ENCODE results near the gene WFIKKN2. TPM values are rescaled to one million over a fixed set of nuclear protein-coding genes. Genes with fewer than 3 reads are reported as not detected.
A peak's percentile ranks its signal among the peaks of the same experiment; 100 is the strongest.

Gene WFIKKN2
- total and polyA plus RNA-seq, 2 of the 13 experiments (the other 11 are each of a cell fraction or from before 2014, with no cell fraction given), result not detected

DNA sequence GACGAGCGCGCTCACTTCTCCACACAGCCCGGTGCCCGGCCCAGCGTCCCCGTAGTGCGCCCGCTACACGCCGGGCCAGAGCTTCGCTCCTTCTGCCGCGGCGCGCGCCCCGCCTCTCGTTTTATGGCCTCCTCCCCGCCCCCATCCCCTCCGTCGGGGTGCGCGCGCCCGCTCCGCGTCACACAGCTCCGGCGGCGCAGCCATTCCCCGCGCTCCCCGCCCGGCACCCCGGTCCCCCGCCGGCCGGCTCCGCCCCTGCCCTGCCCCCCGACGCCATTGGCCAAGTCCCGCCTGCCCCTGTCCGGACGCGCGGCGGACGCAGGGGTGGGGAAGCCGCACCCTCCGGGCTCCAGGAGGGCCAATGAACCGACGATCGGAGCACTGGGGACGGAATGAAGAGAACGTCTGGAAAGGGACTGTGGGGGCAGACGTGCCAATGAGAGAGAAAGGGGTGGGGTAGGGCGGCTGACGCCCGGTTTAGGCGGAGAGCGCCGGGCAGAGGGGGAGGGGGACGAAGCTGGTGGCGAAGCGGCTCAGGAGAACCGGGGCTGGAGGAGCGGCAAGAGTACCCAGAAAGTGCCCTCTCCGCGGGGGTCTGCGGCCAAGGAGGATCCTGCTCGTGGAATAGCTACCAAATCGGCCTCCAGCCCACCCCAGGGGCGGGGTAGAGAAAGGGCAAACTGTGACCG lies 31.0 kb downstream of the WFIKKN2 start, which contains the start of gene TOB1 (continued):
- TF ChIP-seq PRDM10 (CRISPR knock-in tag; IDR thresholded peaks at IDR 0.05; ENCODE audit: low read depth) (peak; percentile 69; the same call in 1 of the 2 replicates), HNF1A (IDR thresholded peaks at IDR 0.05; ENCODE audit: low read depth) (no peak), HNF1A (CRISPR knock-in tag; IDR thresholded peaks at IDR 0.05; ENCODE audit: borderline replicate concordance) (peak; percentile 66), ZNF24 (IDR thresholded peaks at IDR 0.05) (no peak), TCF12 (IDR thresholded peaks at IDR 0.05) (no peak), TCF12 (CRISPR knock-in tag; IDR thresholded peaks at IDR 0.05) (no peak), CENPT (CRISPR knock-in tag; IDR thresholded peaks at IDR 0.05; ENCODE audit: low read depth) (peak; percentile 75; the same call in 1 of the 2 replicates), MAFK (conservative IDR thresholded peaks at IDR 0.05 in 1 of 2, IDR thresholded peaks at IDR 0.05 in 1 of 2; ENCODE audit: low read length in 2 of 2) (no peak), HOXA3 (CRISPR knock-in tag; IDR thresholded peaks at IDR 0.05) (peak; percentile 93), MEIS2 (CRISPR knock-in tag; IDR thresholded peaks at IDR 0.05) (peak; percentile 89), ZSCAN9 (CRISPR knock-in tag; IDR thresholded peaks at IDR 0.05; ENCODE audit: borderline replicate concordance) (peak; percentile 96), LCORL (IDR thresholded peaks at IDR 0.05) (no peak), LCORL (CRISPR knock-in tag; IDR thresholded peaks at IDR 0.05) (peak; percentile 86), NFE2L2 (IDR thresholded peaks at IDR 0.05; ENCODE audit: low read length) (no peak), SAFB2 (CRISPR knock-in tag; IDR thresholded peaks at IDR 0.05; ENCODE audit: borderline replicate concordance, low read depth) (peak; percentile 95), FOXC1 (CRISPR knock-in tag; IDR thresholded peaks at IDR 0.05; ENCODE audit: borderline replicate concordance) (peak; percentile 80; the same call in 1 of the 2 replicates), ZSCAN21 (CRISPR knock-in tag; IDR thresholded peaks at IDR 0.05; ENCODE audit: borderline replicate concordance) (peak; percentile 96), ZNF619 (CRISPR knock-in tag; IDR thresholded peaks at IDR 0.05) (0 out of 2 replicates have a peak, but pooled peaks have one; percentile 11), RXRA (CRISPR knock-in tag; IDR thresholded peaks at IDR 0.05) (peak; percentile 84), SOX6 (IDR thresholded peaks at IDR 0.05) (no peak), SOX6 (CRISPR knock-in tag; IDR thresholded peaks at IDR 0.05) (peak; percentile 54), ZIK1 (CRISPR knock-in tag; IDR thresholded peaks at IDR 0.05; ENCODE audit: borderline replicate concordance, low read depth) (peak; percentile 59; the same call in 1 of the 2 replicates)
- TF ChIP-seq, protein P1, sequence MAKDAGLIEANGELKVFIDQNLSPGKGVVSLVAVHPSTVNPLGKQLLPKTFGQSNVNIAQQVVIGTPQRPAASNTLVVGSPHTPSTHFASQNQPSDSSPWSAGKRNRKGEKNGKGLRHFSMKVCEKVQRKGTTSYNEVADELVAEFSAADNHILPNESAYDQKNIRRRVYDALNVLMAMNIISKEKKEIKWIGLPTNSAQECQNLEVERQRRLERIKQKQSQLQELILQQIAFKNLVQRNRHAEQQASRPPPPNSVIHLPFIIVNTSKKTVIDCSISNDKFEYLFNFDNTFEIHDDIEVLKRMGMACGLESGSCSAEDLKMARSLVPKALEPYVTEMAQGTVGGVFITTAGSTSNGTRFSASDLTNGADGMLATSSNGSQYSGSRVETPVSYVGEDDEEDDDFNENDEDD (CRISPR knock-in tag; IDR thresholded peaks at IDR 0.05; ENCODE audit: borderline replicate concordance), result no peak; the same call in none of the 2 replicates
